Measurements from ENCODE around the gene ELL3.

ELL3 gene

GRCh38 chr15:43789409-43789808 is 12.6 kb upstream of the ELL3 start:
- no peak for TF ChIP-seq CTCF (IDR thresholded peaks at IDR 0.05; ENCODE audit: borderline replicate concordance, control extremely low read depth, extremely low read depth, insufficient read depth, missing control alignments)
- in situ Hi-C loops (cut with MboI; ENCODE audit: low sequenced_read_pairs, unreplicated experiment): no loop called here
- DNase-seq (ENCODE audit: low spot score): no peak

- TF ChIP-seq CTCF (IDR thresholded peaks at IDR 0.05; ENCODE audit: borderline replicate concordance, control extremely low read depth, extremely low read depth, insufficient read depth, missing control alignments): no peak
- in situ Hi-C loops (cut with MboI; ENCODE audit: low sequenced_read_pairs, unreplicated experiment): no loop called here
- no peak for DNase-seq (ENCODE audit: low spot score)
Measured at GRCh38 chr15:43779016-43779415, 2.2 kb upstream of the ELL3 start.

GRCh38 chr15:43777267-43777914 is 625 bp upstream of the ELL3 start:
- in situ Hi-C loops (cut with MboI; ENCODE audit: low sequenced_read_pairs, unreplicated experiment): no loop called here
- peak; percentile 75 for TF ChIP-seq CTCF (IDR thresholded peaks at IDR 0.05; ENCODE audit: borderline replicate concordance, control extremely low read depth, extremely low read depth, insufficient read depth, missing control alignments)
- DNase-seq (ENCODE audit: low spot score): peak; percentile 83

- in situ Hi-C loops (cut with MboI; ENCODE audit: low sequenced_read_pairs, unreplicated experiment): no loop called here
- TF ChIP-seq CTCF (IDR thresholded peaks at IDR 0.05; ENCODE audit: borderline replicate concordance, control extremely low read depth, extremely low read depth, insufficient read depth, missing control alignments): no peak
- DNase-seq (ENCODE audit: low spot score): peak; percentile 79
Measured at GRCh38 chr15:43776101-43776717, 557 bp downstream of the ELL3 start.

GRCh38 chr15:43775411-43775965 is 1.3 kb downstream of the ELL3 start:
- no peak for TF ChIP-seq CTCF (IDR thresholded peaks at IDR 0.05; ENCODE audit: borderline replicate concordance, control extremely low read depth, extremely low read depth, insufficient read depth, missing control alignments)
- DNase-seq (ENCODE audit: low spot score): no peak
- in situ Hi-C loops (cut with MboI; ENCODE audit: low sequenced_read_pairs, unreplicated experiment): no loop called here

- DNase-seq (ENCODE audit: low spot score): no peak
- in situ Hi-C loops (cut with MboI; ENCODE audit: low sequenced_read_pairs, unreplicated experiment): no loop called here
- TF ChIP-seq CTCF (IDR thresholded peaks at IDR 0.05; ENCODE audit: borderline replicate concordance, control extremely low read depth, extremely low read depth, insufficient read depth, missing control alignments): no peak
Measured at GRCh38 chr15:43774062-43774461, 2.7 kb downstream of the ELL3 start.

Measured in GM13976 (cell line).